DOHH2 (cell line): Measurements from ENCODE around the gene DYRK1A.

Experiments
- CTCF ChIP-seq: fragments of 200-600 bp; sonication (generic); IDR thresholded peaks from one replicate; pipeline ENCODE4 v1.5.1; 2014; ENCODE audit warnings: antibody characterized with exemption, mild to moderate bottlenecking, low read depth, low read length; ENCODE audit not compliant: poor library complexity, severe bottlenecking
- EZH2phosphoT487 ChIP-seq: fragments of 200-600 bp; sonication (generic); IDR thresholded peaks from 2 replicates; pipeline ENCODE4 v1.6.1; 2017; ENCODE audit warnings: borderline replicate concordance, mild to moderate bottlenecking, antibody characterized with exemption, low read length, moderate library complexity, mixed read lengths

GRCh38 chr21:37562920-37563640 lies 196.5 kb downstream of the DYRK1A start:
- TF ChIP-seq CTCF, result no peak
- TF ChIP-seq EZH2phosphoT487, result no peak
